Measurements from ENCODE around the gene TRAF3IP1. TPM values are rescaled to one million over a fixed set of nuclear protein-coding genes. Genes with fewer than 3 reads are reported as not detected.

Gene TRAF3IP1
- polyA plus RNA-seq, 4 donors = 5.1 to 10.1 (median 7.5) TPM

GRCh38 chr2:238285653-238286082 lies 34.6 kb upstream of the TRAF3IP1 start:
- Histone ChIP-seq H3K36me3 (ENCODE audit: control insufficient read depth in 3 of 3, insufficient read depth in 2 of 3, low read depth in 1 of 3, low read length in 3 of 3) (peaks cover 0 to 33% (median 0%) of the 10 kb centered on the region in 3 donors), H3K27me3 (ENCODE audit: control insufficient read depth in 3 of 3, insufficient read depth in 3 of 3, low read length in 3 of 3) (no peaks in the 10 kb centered on the region), H3K4me3 (ENCODE audit: low read depth in 1 of 3, low read length in 3 of 3) (peak overlapping the region in 1 of 3 donors; percentile 5), H3K27ac (ENCODE audit: low read depth in 1 of 3, low read length in 2 of 3) (peak overlapping the region; percentile 77 to 94 (median 91)), H3K4me1 (ENCODE audit: control insufficient read depth in 3 of 3, insufficient read depth in 2 of 3, low read depth in 1 of 3, low read length in 2 of 3) (peaks cover 8 to 65% (median 33%) of the 10 kb centered on the region in 3 donors), H3K9me3 (ENCODE audit: control insufficient read depth in 2 of 2, insufficient read depth in 1 of 2, low read depth in 1 of 2, low read length in 1 of 2) (no peaks in the 10 kb centered on the region)
- FAIRE-seq = no peak
- peak; percentile 88 to 96 for DNase-seq
- WGBS, 3 donors = 9 to 43% (median 34%) methylated on average over 7 of the region's 7 CpGs

GRCh38 chr2:238286095-238286494 lies 34.2 kb upstream of the TRAF3IP1 start:
- 11 to 38% (median 23%) methylated on average over 7 of the region's 7 CpGs for WGBS, 3 donors
- Histone ChIP-seq H3K4me1 (ENCODE audit: control insufficient read depth in 3 of 3, insufficient read depth in 2 of 3, low read depth in 1 of 3, low read length in 2 of 3) (peaks cover 8 to 68% (median 33%) of the 10 kb centered on the region in 3 donors), H3K27ac (ENCODE audit: low read depth in 1 of 3, low read length in 2 of 3) (peak overlapping the region; percentile 77 to 94 (median 91)), H3K4me3 (ENCODE audit: low read depth in 1 of 3, low read length in 3 of 3) (peak overlapping the region in 1 of 3 donors; percentile 11), H3K36me3 (ENCODE audit: control insufficient read depth in 3 of 3, insufficient read depth in 2 of 3, low read depth in 1 of 3, low read length in 3 of 3) (peaks cover 0 to 33% (median 0%) of the 10 kb centered on the region in 3 donors), H3K9me3 (ENCODE audit: control insufficient read depth in 2 of 2, insufficient read depth in 1 of 2, low read depth in 1 of 2, low read length in 1 of 2) (no peaks in the 10 kb centered on the region), H3K27me3 (ENCODE audit: control insufficient read depth in 3 of 3, insufficient read depth in 3 of 3, low read length in 3 of 3) (no peaks in the 10 kb centered on the region)
- DNase-seq (peak in 1 of 2 donors; percentile 72), FAIRE-seq (no peak)

GRCh38 chr2:238286551-238286950 lies 33.8 kb upstream of the TRAF3IP1 start:
- Histone ChIP-seq H3K27ac (ENCODE audit: low read depth in 1 of 3, low read length in 2 of 3) (peak overlapping the region; percentile 77 to 94 (median 91)), H3K4me1 (ENCODE audit: control insufficient read depth in 3 of 3, insufficient read depth in 2 of 3, low read depth in 1 of 3, low read length in 2 of 3) (peaks cover 8 to 68% (median 33%) of the 10 kb centered on the region in 3 donors), H3K36me3 (ENCODE audit: control insufficient read depth in 3 of 3, insufficient read depth in 2 of 3, low read depth in 1 of 3, low read length in 3 of 3) (peaks cover 0 to 33% (median 0%) of the 10 kb centered on the region in 3 donors), H3K4me3 (ENCODE audit: low read depth in 1 of 3, low read length in 3 of 3) (peak overlapping the region in 1 of 3 donors; percentile 88), H3K27me3 (ENCODE audit: control insufficient read depth in 3 of 3, insufficient read depth in 3 of 3, low read length in 3 of 3) (no peaks in the 10 kb centered on the region), H3K9me3 (ENCODE audit: control insufficient read depth in 2 of 2, insufficient read depth in 1 of 2, low read depth in 1 of 2, low read length in 1 of 2) (no peaks in the 10 kb centered on the region)
- 13 to 40% (median 34%) methylated on average over 7 of the region's 7 CpGs for WGBS, 3 donors
- DNase-seq = peak; percentile 58 to 64
- FAIRE-seq = no peak

GRCh38 chr2:238286987-238287736 lies 33.2 kb upstream of the TRAF3IP1 start:
- FAIRE-seq = no peak
- WGBS, 3 donors = 20 to 51% (median 31%) methylated on average over 11 of the region's 11 CpGs
- Histone ChIP-seq H3K9me3 (ENCODE audit: control insufficient read depth in 2 of 2, insufficient read depth in 1 of 2, low read depth in 1 of 2, low read length in 1 of 2) (no peaks in the 10 kb centered on the region), H3K36me3 (ENCODE audit: control insufficient read depth in 3 of 3, insufficient read depth in 2 of 3, low read depth in 1 of 3, low read length in 3 of 3) (peaks cover 0 to 29% (median 0%) of the 10 kb centered on the region in 3 donors), H3K27ac (ENCODE audit: low read depth in 1 of 3, low read length in 2 of 3) (peak overlapping the region; percentile 84 to 94 (median 91)), H3K4me1 (ENCODE audit: control insufficient read depth in 3 of 3, insufficient read depth in 2 of 3, low read depth in 1 of 3, low read length in 2 of 3) (peaks cover 8 to 68% (median 33%) of the 10 kb centered on the region in 3 donors), H3K4me3 (ENCODE audit: low read depth in 1 of 3, low read length in 3 of 3) (peak overlapping the region; percentile 63 to 92 (median 88)), H3K27me3 (ENCODE audit: control insufficient read depth in 3 of 3, insufficient read depth in 3 of 3, low read length in 3 of 3) (no peaks in the 10 kb centered on the region)
- peak; percentile 25 to 48 for DNase-seq

- FAIRE-seq (no peak), DNase-seq (peak; percentile 67 to 92)
- 0 to 2% (median 1%) methylated on average over 34 to 65 of the region's 65 CpGs for WGBS, 3 donors
- Histone ChIP-seq H3K27me3 (ENCODE audit: control insufficient read depth in 3 of 3, insufficient read depth in 3 of 3, low read length in 3 of 3) (no peaks in the 10 kb centered on the region), H3K4me1 (ENCODE audit: control insufficient read depth in 3 of 3, insufficient read depth in 2 of 3, low read depth in 1 of 3, low read length in 2 of 3) (peaks cover 8 to 66% (median 33%) of the 10 kb centered on the region in 3 donors), H3K4me3 (ENCODE audit: low read depth in 1 of 3, low read length in 3 of 3) (peak within 1 kb of the TSS; percentile 63 to 92 (median 88)), H3K9me3 (ENCODE audit: control insufficient read depth in 2 of 2, insufficient read depth in 1 of 2, low read depth in 1 of 2, low read length in 1 of 2) (no peaks in the 10 kb centered on the region), H3K27ac (ENCODE audit: low read depth in 1 of 3, low read length in 2 of 3) (peak within 1 kb of the TSS; percentile 84 to 94 (median 91)), H3K36me3 (ENCODE audit: control insufficient read depth in 3 of 3, insufficient read depth in 2 of 3, low read depth in 1 of 3, low read length in 3 of 3) (peaks cover 0 to 23% (median 0%) of the 10 kb centered on the region in 3 donors)
Observed at GRCh38 chr2:238287737-238288649, 32.3 kb upstream of the TRAF3IP1 start, which contains the start of gene PER2. PER2 (minus strand) TSS chr2:238288610; CDS start chr2:238277936, 10,674 bp downstream.

GRCh38 chr2:238288650-238289573 lies 31.4 kb upstream of the TRAF3IP1 start:
- Histone ChIP-seq H3K36me3 (ENCODE audit: control insufficient read depth in 3 of 3, insufficient read depth in 2 of 3, low read depth in 1 of 3, low read length in 3 of 3) (peaks cover 0 to 15% (median 0%) of the 10 kb centered on the region in 3 donors), H3K27me3 (ENCODE audit: control insufficient read depth in 3 of 3, insufficient read depth in 3 of 3, low read length in 3 of 3) (no peaks in the 10 kb centered on the region), H3K4me1 (ENCODE audit: control insufficient read depth in 3 of 3, insufficient read depth in 2 of 3, low read depth in 1 of 3, low read length in 2 of 3) (peaks cover 8 to 58% (median 25%) of the 10 kb centered on the region in 3 donors), H3K9me3 (ENCODE audit: control insufficient read depth in 2 of 2, insufficient read depth in 1 of 2, low read depth in 1 of 2, low read length in 1 of 2) (no peaks in the 10 kb centered on the region), H3K27ac (ENCODE audit: low read depth in 1 of 3, low read length in 2 of 3) (peak overlapping the region; percentile 84 to 94 (median 91)), H3K4me3 (ENCODE audit: low read depth in 1 of 3, low read length in 3 of 3) (peak overlapping the region; percentile 63 to 92 (median 88))
- FAIRE-seq (no peak), DNase-seq (peak; percentile 96 to 99)
- 0 to 1% (median 1%) methylated on average over 68 to 108 of the region's 108 CpGs for WGBS, 3 donors

GRCh38 chr2:238289574-238289973 lies 30.7 kb upstream of the TRAF3IP1 start:
- H3K36me3 ChIP-seq (ENCODE audit: control insufficient read depth in 3 of 3, insufficient read depth in 2 of 3, low read depth in 1 of 3, low read length in 3 of 3) = peaks cover 0 to 15% (median 0%) of the 10 kb centered on the region in 3 donors
- H3K27ac ChIP-seq (ENCODE audit: low read depth in 1 of 3, low read length in 2 of 3) = peak overlapping the region; percentile 42 to 94 (median 84)
- H3K4me3 ChIP-seq (ENCODE audit: low read depth in 1 of 3, low read length in 3 of 3) = peak overlapping the region in 2 of 3 donors; percentile 57 to 92
- peaks cover 9 to 57% (median 21%) of the 10 kb centered on the region in 3 donors for H3K4me1 ChIP-seq (ENCODE audit: control insufficient read depth in 3 of 3, insufficient read depth in 2 of 3, low read depth in 1 of 3, low read length in 2 of 3)
- no peaks in the 10 kb centered on the region for H3K9me3 ChIP-seq (ENCODE audit: control insufficient read depth in 2 of 2, insufficient read depth in 1 of 2, low read depth in 1 of 2, low read length in 1 of 2)
- FAIRE-seq = no peak
- 8 to 32% (median 30%) methylated on average over 13 of the region's 13 CpGs for WGBS, 3 donors
- no peaks in the 10 kb centered on the region for H3K27me3 ChIP-seq (ENCODE audit: control insufficient read depth in 3 of 3, insufficient read depth in 3 of 3, low read length in 3 of 3)
- no peak for DNase-seq
